ENCODE results near the gene LCN15.

DNA sequence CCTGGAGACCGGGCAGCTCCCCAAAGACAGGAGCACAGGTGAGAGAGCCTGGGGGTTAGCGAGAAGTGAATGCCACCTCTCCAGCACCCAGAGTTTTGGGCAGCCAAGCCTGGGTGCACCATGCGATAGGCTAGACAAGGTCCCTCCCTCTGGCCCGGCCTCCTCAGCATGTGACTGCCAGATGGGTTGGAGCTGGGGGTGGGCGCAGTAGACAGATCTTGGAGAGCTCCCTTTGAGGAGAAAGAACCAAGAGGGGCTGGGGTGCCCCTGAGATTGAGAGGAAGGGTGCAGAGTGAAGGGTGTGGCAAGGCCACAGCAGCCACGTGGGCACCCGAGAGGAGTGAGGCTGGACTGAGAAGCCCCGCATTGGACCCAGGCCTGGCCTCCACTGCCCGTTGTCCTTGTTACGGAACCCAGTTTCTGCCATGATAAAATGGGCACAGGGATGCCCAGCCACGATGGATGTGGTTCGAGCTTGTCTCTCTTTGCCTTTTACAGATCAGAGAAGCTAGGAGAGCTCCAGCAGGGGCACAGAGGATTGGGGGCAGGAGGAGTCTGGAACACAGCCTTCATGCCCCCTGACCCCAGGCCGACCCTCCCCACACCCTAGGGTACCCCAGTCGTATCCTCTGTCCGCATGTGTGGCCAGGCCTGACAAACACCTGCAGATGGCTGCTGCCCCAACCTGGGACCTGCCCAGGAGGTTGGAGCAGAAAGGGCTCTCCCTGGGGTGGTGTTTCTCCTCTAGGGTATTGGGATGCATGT, 28.2 kb upstream of the LCN15 start:
- TF ChIP-seq, protein P1, sequence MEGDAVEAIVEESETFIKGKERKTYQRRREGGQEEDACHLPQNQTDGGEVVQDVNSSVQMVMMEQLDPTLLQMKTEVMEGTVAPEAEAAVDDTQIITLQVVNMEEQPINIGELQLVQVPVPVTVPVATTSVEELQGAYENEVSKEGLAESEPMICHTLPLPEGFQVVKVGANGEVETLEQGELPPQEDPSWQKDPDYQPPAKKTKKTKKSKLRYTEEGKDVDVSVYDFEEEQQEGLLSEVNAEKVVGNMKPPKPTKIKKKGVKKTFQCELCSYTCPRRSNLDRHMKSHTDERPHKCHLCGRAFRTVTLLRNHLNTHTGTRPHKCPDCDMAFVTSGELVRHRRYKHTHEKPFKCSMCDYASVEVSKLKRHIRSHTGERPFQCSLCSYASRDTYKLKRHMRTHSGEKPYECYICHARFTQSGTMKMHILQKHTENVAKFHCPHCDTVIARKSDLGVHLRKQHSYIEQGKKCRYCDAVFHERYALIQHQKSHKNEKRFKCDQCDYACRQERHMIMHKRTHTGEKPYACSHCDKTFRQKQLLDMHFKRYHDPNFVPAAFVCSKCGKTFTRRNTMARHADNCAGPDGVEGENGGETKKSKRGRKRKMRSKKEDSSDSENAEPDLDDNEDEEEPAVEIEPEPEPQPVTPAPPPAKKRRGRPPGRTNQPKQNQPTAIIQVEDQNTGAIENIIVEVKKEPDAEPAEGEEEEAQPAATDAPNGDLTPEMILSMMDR (conservative IDR thresholded peaks at IDR 0.05; ENCODE audit: low read length) = no peak
- no peak for TF ChIP-seq EZH2phosphoT487 (IDR thresholded peaks at IDR 0.05; ENCODE audit: borderline replicate concordance, low read depth, low read length)

Data from OCI-LY7 (cell line).